Fibroblast of the aortic adventitia (primary cell): Measurements from ENCODE around the gene CAPS. TPM values are rescaled to one million over a fixed set of nuclear protein-coding genes. Genes with fewer than 3 reads are reported as not detected.

Experiments
- DNase-seq: peaks from one replicate; pipeline ENCODE4 v3.0.0-alpha.2; 2010; ENCODE audit warnings: low read depth
- H3K4me3 ChIP-seq: 2 replicates; pipeline ENCODE4 v1.5.1; 2011; ENCODE audit warnings: low read depth, mild to moderate bottlenecking, control low read depth, low read length, moderate library complexity
- total RNA-seq: library from RNA; depleted of rRNA; stranded (reverse); fragments of >200 nt; gene quantifications from 2 replicates; pipeline ENCODE4 v1.2.3, GENCODE V29; 2012; ENCODE audit warnings: low replicate concordance
- TF ChIP-seq, protein P1 (sequence below): IDR thresholded peaks from 2 replicates; pipeline ENCODE4 v1.5.1; 2011; ENCODE audit warnings: mild to moderate bottlenecking, low read length, control low read depth, inconsistent platforms; ENCODE audit not compliant: insufficient read depth

The CAPS gene
- total RNA-seq, 1 donor: 3.5 TPM

DNA sequence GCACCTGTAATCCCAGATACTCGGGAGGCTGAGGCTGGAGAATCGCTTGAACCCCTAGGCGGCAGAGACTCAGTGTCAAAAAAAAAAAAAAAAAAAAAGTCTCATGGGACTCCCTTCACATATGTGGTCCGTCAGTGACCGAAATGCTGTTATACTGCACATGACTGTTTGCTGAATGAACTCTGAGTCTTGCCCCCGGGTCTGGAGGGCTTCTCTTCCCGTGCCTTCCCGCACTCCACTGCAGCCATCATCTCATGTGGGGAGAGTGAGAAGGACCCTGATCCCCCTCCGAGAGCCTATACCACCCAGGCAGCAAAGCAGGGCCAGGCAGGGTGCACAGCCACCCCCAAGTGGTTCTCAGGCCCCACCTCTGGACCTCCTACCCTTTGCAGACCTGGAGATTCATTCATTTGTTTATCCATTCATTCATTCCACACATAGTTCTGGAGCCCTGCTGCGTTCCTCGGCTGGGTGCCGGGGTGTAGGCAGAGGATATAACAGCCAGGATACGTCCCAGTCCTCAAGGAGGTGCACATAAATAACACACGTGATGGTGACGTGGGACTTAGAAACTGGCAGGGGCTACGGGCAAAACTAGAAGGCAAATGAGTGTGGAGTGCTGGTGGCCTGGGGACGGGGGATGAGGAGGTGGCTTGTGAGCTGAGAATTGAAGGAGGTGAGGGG is 24.6 kb upstream of the CAPS start:
- TF ChIP-seq, protein P1, sequence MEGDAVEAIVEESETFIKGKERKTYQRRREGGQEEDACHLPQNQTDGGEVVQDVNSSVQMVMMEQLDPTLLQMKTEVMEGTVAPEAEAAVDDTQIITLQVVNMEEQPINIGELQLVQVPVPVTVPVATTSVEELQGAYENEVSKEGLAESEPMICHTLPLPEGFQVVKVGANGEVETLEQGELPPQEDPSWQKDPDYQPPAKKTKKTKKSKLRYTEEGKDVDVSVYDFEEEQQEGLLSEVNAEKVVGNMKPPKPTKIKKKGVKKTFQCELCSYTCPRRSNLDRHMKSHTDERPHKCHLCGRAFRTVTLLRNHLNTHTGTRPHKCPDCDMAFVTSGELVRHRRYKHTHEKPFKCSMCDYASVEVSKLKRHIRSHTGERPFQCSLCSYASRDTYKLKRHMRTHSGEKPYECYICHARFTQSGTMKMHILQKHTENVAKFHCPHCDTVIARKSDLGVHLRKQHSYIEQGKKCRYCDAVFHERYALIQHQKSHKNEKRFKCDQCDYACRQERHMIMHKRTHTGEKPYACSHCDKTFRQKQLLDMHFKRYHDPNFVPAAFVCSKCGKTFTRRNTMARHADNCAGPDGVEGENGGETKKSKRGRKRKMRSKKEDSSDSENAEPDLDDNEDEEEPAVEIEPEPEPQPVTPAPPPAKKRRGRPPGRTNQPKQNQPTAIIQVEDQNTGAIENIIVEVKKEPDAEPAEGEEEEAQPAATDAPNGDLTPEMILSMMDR: no peak
- DNase-seq: peak; percentile 43
- no peak overlapping the region for H3K4me3 ChIP-seq

DNA sequence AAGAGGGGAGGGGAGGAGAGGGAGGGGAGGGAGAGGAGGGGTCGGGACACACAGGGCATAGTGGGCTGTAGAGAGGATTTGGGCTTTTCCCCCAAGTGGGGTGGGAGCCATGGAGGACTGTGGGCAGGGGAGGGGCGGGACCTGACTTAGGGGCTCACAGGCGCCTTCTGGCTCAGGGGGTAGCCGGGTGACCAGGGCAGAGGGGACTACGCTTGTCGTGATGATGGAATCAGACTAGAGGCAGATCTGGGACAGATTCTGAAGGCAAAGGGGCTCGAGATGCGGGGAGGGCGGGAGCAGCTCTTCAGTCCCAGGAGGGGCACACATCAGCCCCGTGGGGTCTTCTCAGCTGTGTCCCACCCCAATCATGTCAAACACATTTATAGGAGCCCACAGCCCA is 24.0 kb upstream of the CAPS start:
- TF ChIP-seq, protein P1: no peak
- no peak overlapping the region for H3K4me3 ChIP-seq
- DNase-seq: no peak

DNA sequence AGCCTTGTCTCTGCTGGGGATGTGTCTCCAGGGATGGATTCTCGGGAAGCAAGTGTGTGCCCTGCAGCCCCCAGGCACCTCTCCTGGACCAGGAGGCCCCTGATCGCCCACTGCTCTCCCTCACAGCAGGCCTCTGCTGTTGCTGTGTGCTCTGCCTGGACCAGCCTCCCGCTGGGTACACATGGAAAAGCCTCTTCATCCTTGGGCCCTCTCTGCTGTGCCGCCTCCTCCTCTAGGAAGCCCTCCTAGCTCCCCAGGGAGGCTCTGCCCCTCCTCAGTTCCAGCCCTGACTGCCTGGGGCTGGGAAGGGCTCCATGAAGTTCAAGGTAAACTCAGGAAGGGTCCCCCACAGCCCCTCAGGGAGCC is 22.5 kb upstream of the CAPS start:
- TF ChIP-seq, protein P1: no peak
- no peak for DNase-seq
- no peak overlapping the region for H3K4me3 ChIP-seq

DNA sequence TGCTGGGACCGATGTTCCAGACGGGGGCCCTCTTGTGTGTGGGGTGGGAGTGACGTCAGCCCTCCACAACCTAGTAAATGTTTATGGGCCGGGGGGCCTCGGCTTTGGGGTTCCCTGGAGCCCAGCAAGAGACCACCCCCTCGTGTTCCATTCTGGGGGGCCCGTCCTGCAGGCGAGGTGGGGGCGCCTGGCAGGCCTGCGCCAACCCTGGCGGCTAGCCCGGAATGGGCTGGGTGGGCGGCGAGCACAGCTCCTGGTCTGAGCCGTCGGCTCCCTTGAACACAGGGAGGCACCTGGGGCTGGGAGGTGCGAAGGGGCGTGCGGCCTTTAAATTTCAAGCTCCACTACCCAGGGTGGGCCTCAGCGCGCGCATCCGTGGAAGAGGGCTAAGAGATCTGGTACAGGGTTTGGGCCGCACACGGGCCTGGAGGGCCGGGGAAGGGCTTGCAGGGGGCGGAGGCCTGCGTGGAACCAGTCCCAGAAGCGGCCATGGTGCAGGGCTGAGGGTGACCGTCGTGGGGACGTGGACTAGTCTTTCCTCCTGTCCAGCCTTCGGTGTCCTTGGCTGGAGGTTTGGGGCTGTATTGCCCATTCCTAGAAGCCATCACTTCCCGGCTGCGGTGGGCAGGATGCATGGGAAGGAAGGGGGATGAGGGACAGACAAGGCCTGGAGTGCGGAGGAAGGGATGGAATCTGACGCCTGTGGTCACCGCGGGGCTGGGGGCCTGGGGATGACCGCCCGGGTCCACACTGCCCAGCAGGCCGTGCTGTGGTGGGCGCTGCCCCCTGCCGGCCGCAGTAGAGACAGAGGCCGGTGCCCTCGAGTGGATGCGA is 21.9 kb upstream of the CAPS start:
- DNase-seq: peak; percentile 33
- TF ChIP-seq, protein P1: peak; percentile 80
- no peak overlapping the region for H3K4me3 ChIP-seq

DNA sequence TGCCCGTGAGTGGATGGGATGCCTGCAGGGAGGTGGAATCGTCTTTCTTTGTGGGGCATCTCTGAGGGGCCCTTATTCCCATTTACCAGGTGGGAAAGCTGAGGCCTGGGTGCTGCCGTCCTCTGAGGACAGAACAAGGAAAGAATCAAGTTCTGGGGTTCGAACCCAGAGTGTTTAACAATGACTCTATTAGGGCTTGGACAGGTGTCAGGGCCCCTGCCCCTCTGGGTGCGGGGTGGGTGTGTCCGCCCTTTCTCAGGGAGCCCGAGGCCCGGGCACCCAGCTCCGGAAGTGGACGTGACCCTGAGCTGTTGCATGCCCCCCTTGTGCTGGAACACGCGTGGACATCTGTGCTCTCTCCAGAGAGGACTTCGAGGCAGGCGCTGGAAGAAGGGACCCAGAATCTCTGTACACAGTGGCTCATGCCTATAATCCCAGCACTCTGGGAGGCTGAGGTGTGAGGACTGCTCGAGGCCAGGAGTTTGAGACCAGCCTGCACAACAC is 21.2 kb upstream of the CAPS start:
- DNase-seq: no peak
- TF ChIP-seq, protein P1: no peak
- H3K4me3 ChIP-seq: no peak overlapping the region

DNA sequence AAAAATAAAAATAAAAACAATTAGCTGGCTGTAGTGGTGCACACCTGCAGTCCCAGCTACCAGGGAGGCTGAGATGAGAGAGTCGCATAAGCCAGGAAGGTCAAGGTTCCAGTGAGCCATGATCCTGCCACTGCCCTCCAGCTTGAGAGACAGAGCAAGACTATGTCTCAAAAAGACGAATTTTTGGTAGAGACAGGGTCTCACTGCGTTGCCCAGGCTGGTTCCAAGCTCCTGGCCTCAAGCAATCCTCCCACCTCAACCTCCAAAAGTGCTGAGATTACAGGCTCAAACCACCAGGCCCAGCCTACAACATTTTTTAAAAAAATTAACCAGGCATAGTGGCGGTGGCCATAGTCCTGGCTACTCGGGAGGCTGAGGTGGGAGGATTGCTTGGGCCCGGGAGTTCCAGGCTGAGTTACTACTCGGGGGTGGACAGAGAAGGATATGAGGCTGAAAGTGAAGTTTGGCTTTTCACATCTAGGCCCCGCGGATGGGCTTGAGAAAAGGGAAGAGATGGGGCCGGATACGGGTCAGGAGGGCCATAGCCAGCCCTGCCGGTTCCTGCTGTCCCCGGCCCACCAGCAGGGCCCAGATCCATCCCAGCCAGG is 20.7 kb upstream of the CAPS start:
- TF ChIP-seq, protein P1: no peak
- no peak overlapping the region for H3K4me3 ChIP-seq
- DNase-seq: no peak
